K562 (cell line): ENCODE measurements around the gene ZSWIM3. TPM values are rescaled to one million over a fixed set of nuclear protein-coding genes. Genes with fewer than 3 reads are reported as not detected.

Source experiments
- ARID1B ChIP-seq: fragments of 450-650 bp; IDR thresholded peaks from 2 replicates; pipeline ENCODE4 v1.6.1; 2016; ENCODE audit warnings: antibody characterized with exemption, mild to moderate bottlenecking, inconsistent platforms
- ATF1 ChIP-seq, 2 experiments: fragments of 450-650 bp in 1 of 2; IDR thresholded peaks; 2 replicates each; pipeline ENCODE4 v1.6.1; 2016; ENCODE audit warnings: missing compliant biosample characterization in 1 of 2, missing genetic modification characterization in 1 of 2
- BRF1 ChIP-seq: IDR thresholded peaks from 3 replicates; pipeline ENCODE4 v1.6.1; 2011; ENCODE audit warnings: borderline replicate concordance, mild to moderate bottlenecking; ENCODE audit not compliant: insufficient read length; ENCODE audit errors: extremely low read depth
- DNMT1 ChIP-seq: fragments of 450-650 bp; IDR thresholded peaks from 2 replicates; pipeline ENCODE4 v1.6.1; 2016; ENCODE audit warnings: antibody characterized with exemption, mild to moderate bottlenecking
- ETV5 ChIP-seq: sonication (generic); formaldehyde crosslinking; IDR thresholded peaks from 2 replicates; pipeline ENCODE4 v1.4.0; 2020; ENCODE audit warnings: low read depth, mild to moderate bottlenecking, missing genetic modification reagents
- FOXP4 ChIP-seq: sonication (generic); formaldehyde crosslinking; IDR thresholded peaks from 2 replicates; pipeline ENCODE4 v1.8.0; 2022; ENCODE audit warnings: mild to moderate bottlenecking, missing genetic modification reagents, borderline replicate concordance
- GATAD2A ChIP-seq: fragments of 450-650 bp; IDR thresholded peaks from 2 replicates; pipeline ENCODE4 v1.6.1; 2017
- KLF16 ChIP-seq: IDR thresholded peaks from 2 replicates; pipeline ENCODE4 v1.6.1; 2016; ENCODE audit warnings: antibody characterized with exemption
- LARP7 ChIP-seq: fragments of 450-650 bp; IDR thresholded peaks from 2 replicates; pipeline ENCODE4 v1.6.1; 2016
- MIER1 ChIP-seq: fragments of 450-650 bp; IDR thresholded peaks from 2 replicates; pipeline ENCODE4 v1.6.1; 2016; ENCODE audit warnings: antibody characterized with exemption, mild to moderate bottlenecking, low read depth
- NCOA6 ChIP-seq: fragments of 450-650 bp; IDR thresholded peaks from 2 replicates; pipeline ENCODE4 v1.6.1; 2017; ENCODE audit warnings: mild to moderate bottlenecking
- NFIC ChIP-seq: fragments of 450-650 bp; IDR thresholded peaks from 2 replicates; pipeline ENCODE4 v1.6.1; 2017; ENCODE audit warnings: mild to moderate bottlenecking, inconsistent platforms
- PHB ChIP-seq: fragments of 250-450 bp; sonication (Bioruptor Pico); IDR thresholded peaks from 2 replicates; pipeline ENCODE4 v1.5.0; 2021
- POLR2AphosphoS5 ChIP-seq: IDR thresholded peaks from 2 replicates; pipeline ENCODE4 v1.6.1; 2011; ENCODE audit warnings: mild to moderate bottlenecking, low read depth, low read length, moderate library complexity; ENCODE audit not compliant: control insufficient read depth, insufficient read depth
- RCOR1 ChIP-seq, 2 experiments: IDR thresholded peaks; 2 replicates each; pipeline ENCODE4 v1.6.1; 2012; ENCODE audit warnings: low read depth in 2 of 2, low read length in 2 of 2, borderline replicate concordance in 1 of 2, improper control_type of control experiment in 1 of 2
- RFX1 ChIP-seq: fragments of 450-650 bp; IDR thresholded peaks from 2 replicates; pipeline ENCODE4 v1.6.1; 2016; ENCODE audit warnings: mild to moderate bottlenecking, moderate library complexity
- SMARCB1 ChIP-seq: IDR thresholded peaks from 2 replicates; pipeline ENCODE4 v1.6.1; 2011; ENCODE audit warnings: improper control_type of control experiment, low read depth; ENCODE audit not compliant: insufficient read length
- SP2 ChIP-seq: IDR thresholded peaks from 2 replicates; pipeline ENCODE4 v1.6.1; 2011; ENCODE audit warnings: mild to moderate bottlenecking, low read depth, low read length, moderate library complexity; ENCODE audit not compliant: poor library complexity, severe bottlenecking; ENCODE audit errors: extremely low read depth
- ZNF354B ChIP-seq: fragments of 250-450 bp; sonication (Bioruptor Pico); IDR thresholded peaks from 2 replicates; pipeline ENCODE4 v1.4.0; 2020
- ZNF551 ChIP-seq: fragments of 250-450 bp; sonication (Bioruptor Pico); IDR thresholded peaks from 2 replicates; pipeline ENCODE4 v1.5.0; 2021; ENCODE audit warnings: mild to moderate bottlenecking, moderate library complexity
- polyA plus RNA-seq, 8 experiments: library from polyadenylated mRNA; depleted of rRNA in 4 of 8; stranded (reverse) in 5 of 8; unstranded in 3 of 8; fragments of >200 nt; fragmentation: Nextera tagmentation in 2 of 8; fragmentation: Illumina TruSeq in 1 of 8; extraction: Ambion mirVana in 2 of 8; extraction: Trizol in 1 of 8; gene quantifications; 2 replicates each; pipeline versions ENCODE4 v1.2.1 to v1.2.3, GENCODE V29; 2011 to 2014; ENCODE audit warnings: inconsistent platforms in 1 of 8, missing spikeins in 1 of 8
- total RNA-seq, 7 experiments: library from RNA; depleted of rRNA in 6 of 7; stranded (reverse); fragments of >200 nt in 6 of 7; fragmentation: Illumina TruSeq in 2 of 7; extraction: Trizol in 2 of 7; gene quantifications; 2 replicates each; pipeline versions ENCODE4 v1.2.1 to v1.2.3, GENCODE V29; 2011 to 2021; ENCODE audit warnings: low replicate concordance in 1 of 7
- TF ChIP-seq, protein P1 (sequence below): fragments of 250-450 bp; sonication (Bioruptor Pico); IDR thresholded peaks from 2 replicates; pipeline ENCODE4 v1.8.0; 2022; ENCODE audit warnings: moderate library complexity, mild to moderate bottlenecking, inconsistent platforms
- TF ChIP-seq, protein P2 (sequence below): sonication (generic); formaldehyde crosslinking; IDR thresholded peaks from 2 replicates; pipeline ENCODE4 v1.8.1; 2023; ENCODE audit warnings: mild to moderate bottlenecking, missing genetic modification reagents
- TF ChIP-seq, protein P3 (sequence below), 2 experiments: fragments of 450-650 bp; conservative IDR thresholded peaks; 2 replicates each; pipeline ENCODE4 v1.6.1; 2017; ENCODE audit warnings: mild to moderate bottlenecking in 2 of 2, moderate library complexity in 2 of 2
- TF ChIP-seq, protein P4 (sequence below): fragments of 250-450 bp; sonication (Bioruptor Pico); IDR thresholded peaks from 2 replicates; pipeline ENCODE4 v1.5.0; 2020; ENCODE audit warnings: mild to moderate bottlenecking

The ZSWIM3 gene
- total and polyA plus RNA-seq, 9 of the 15 experiments (the other 6 are each of a cell fraction or from before 2014, with no cell fraction given): 1.7 to 4.3 (median 2.9) TPM

DNA sequence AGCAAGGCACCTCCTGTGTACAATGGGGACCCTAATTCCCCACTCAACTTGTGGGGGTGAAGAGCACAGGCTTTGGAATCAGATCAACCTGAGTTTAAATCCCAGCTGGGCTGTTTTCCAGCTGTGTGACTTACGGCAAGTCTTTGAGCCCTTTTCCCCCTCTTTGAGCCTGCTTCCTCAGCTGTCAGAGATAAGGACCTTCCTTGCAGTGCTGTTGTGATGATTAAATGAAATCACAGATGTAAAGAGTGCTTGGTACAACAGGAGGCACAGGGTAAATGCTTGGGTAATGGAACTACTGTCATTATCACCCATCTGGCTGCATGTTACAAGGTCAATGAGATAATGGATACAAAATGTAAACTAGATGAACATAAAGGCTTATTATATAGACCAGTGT lies 20.6 kb upstream of the ZSWIM3 start (continued):
- TF ChIP-seq ETV5 (CRISPR knock-in tag): no peak
- TF ChIP-seq FOXP4 (CRISPR knock-in tag): 0 out of 2 replicates have a peak, but pooled peaks have one; percentile 41
- TF ChIP-seq, protein P1, sequence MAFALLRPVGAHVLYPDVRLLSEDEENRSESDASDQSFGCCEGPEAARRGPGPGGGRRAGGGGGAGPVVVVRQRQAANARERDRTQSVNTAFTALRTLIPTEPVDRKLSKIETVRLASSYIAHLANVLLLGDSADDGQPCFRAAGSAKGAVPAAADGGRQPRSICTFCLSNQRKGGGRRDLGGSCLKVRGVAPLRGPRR (CRISPR knock-in tag): no peak
- TF ChIP-seq, protein P2, sequence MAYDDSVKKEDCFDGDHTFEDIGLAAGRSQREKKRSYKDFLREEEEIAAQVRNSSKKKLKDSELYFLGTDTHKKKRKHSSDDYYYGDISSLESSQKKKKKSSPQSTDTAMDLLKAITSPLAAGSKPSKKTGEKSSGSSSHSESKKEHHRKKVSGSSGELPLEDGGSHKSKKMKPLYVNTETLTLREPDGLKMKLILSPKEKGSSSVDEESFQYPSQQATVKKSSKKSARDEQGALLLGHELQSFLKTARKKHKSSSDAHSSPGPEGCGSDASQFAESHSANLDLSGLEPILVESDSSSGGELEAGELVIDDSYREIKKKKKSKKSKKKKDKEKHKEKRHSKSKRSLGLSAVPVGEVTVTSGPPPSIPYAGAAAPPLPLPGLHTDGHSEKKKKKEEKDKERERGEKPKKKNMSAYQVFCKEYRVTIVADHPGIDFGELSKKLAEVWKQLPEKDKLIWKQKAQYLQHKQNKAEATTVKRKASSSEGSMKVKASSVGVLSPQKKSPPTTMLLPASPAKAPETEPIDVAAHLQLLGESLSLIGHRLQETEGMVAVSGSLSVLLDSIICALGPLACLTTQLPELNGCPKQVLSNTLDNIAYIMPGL (CRISPR knock-in tag): no peak
- TF ChIP-seq BRF1: no peak
- TF ChIP-seq, protein P3, sequence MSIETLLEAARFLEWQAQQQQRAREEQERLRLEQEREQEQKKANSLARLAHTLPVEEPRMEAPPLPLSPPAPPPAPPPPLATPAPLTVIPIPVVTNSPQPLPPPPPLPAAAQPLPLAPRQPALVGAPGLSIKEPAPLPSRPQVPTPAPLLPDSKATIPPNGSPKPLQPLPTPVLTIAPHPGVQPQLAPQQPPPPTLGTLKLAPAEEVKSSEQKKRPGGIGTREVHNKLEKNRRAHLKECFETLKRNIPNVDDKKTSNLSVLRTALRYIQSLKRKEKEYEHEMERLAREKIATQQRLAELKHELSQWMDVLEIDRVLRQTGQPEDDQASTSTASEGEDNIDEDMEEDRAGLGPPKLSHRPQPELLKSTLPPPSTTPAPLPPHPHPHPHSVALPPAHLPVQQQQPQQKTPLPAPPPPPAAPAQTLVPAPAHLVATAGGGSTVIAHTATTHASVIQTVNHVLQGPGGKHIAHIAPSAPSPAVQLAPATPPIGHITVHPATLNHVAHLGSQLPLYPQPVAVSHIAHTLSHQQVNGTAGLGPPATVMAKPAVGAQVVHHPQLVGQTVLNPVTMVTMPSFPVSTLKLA (conservative IDR thresholded peaks at IDR 0.05): peak in 1 of 2 experiments; percentile 62; a peak in 2 of 4 replicates
- no peak for TF ChIP-seq PHB (CRISPR knock-in tag)
- TF ChIP-seq NCOA6: no peak
- no peak for TF ChIP-seq SP2
- TF ChIP-seq RFX1: no peak
- no peak for TF ChIP-seq SMARCB1
- peak; percentile 67; the same call in 1 of the 2 replicates for TF ChIP-seq ARID1B
- TF ChIP-seq LARP7: no peak
- TF ChIP-seq, protein P4, sequence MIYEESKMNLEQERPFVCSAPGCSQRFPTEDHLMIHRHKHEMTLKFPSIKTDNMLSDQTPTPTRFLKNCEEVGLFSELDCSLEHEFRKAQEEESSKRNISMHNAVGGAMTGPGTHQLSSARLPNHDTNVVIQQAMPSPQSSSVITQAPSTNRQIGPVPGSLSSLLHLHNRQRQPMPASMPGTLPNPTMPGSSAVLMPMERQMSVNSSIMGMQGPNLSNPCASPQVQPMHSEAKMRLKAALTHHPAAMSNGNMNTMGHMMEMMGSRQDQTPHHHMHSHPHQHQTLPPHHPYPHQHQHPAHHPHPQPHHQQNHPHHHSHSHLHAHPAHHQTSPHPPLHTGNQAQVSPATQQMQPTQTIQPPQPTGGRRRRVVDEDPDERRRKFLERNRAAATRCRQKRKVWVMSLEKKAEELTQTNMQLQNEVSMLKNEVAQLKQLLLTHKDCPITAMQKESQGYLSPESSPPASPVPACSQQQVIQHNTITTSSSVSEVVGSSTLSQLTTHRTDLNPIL: no peak
- TF ChIP-seq GATAD2A: no peak
- TF ChIP-seq ATF1 (CRISPR knock-in tag; IDR thresholded peaks at IDR 0.05): no peak
- TF ChIP-seq ATF1 (tag; IDR thresholded peaks at IDR 0.05): 0 out of 2 replicates have a peak, but pooled peaks have one; percentile 30
- no peak for TF ChIP-seq ZNF551 (CRISPR knock-in tag)
- no peak for TF ChIP-seq ZNF354B
- TF ChIP-seq KLF16: peak; percentile 76; the same call in 1 of the 2 replicates
- TF ChIP-seq NFIC: peak; percentile 73
- no peak for TF ChIP-seq MIER1
- TF ChIP-seq POLR2AphosphoS5: peak; percentile 58; the same call in 1 of the 2 replicates
- peak; percentile 68 to 96; a peak in 3 of 4 replicates for TF ChIP-seq RCOR1 (IDR thresholded peaks at IDR 0.05; ENCODE audit: borderline replicate concordance in 1 of 2, low read depth in 2 of 2, low read length in 2 of 2)
- no peak for TF ChIP-seq DNMT1
